ENCODE results near the gene ETFB. TPM values are rescaled to one million over a fixed set of nuclear protein-coding genes. Genes with fewer than 3 reads are reported as not detected.

Gene ETFB
- polyA plus RNA-seq, 1 of the 3 experiments (the other 2 are of a cell fraction): 169 TPM

- H3K79me2 ChIP-seq (ENCODE audit: insufficient read depth): peaks cover 6% of the 10 kb centered on the region
- H3K9me2 ChIP-seq: no peaks in the 10 kb centered on the region
- peaks cover 4 to 13% of the 10 kb centered on the region in 2 experiments; a peak in 3 of 4 replicates for H3K4me1 ChIP-seq (ENCODE audit: control insufficient read depth in 1 of 2, insufficient read depth in 2 of 2, low read depth in 1 of 2, low read length in 1 of 2)
- no peaks in the 10 kb centered on the region for H3K36me3 ChIP-seq (replicated peaks in 1 of 2; ENCODE audit: control insufficient read depth in 1 of 2, insufficient read depth in 2 of 2, low read length in 1 of 2)
- H4K20me1 ChIP-seq (ENCODE audit: insufficient read depth): no peaks in the 10 kb centered on the region
- no peak overlapping the region for H3K27ac ChIP-seq (ENCODE audit: low read depth in 2 of 2, low read length in 1 of 2)
- peaks cover 20% of the 10 kb centered on the region; the same call in 1 of the 2 replicates for H3K27me3 ChIP-seq (ENCODE audit: insufficient read depth)
- CTCF ChIA-PET: interaction anchor here (1.0 kb wide), 1 partner anchor 287 kb away, joined by 3 read pairs; no protein-coding TSS in a partner anchor
- H3K9ac ChIP-seq: no peak overlapping the region
- POLR2A ChIA-PET: no interaction called here
- TF ChIP-seq ELF1 (IDR thresholded peaks at IDR 0.05) (no peak), EP300 (IDR thresholded peaks at IDR 0.05; ENCODE audit: borderline replicate concordance in 1 of 2, low read depth in 1 of 2, low read length in 1 of 2) (no peak), MXI1 (IDR thresholded peaks at IDR 0.05; ENCODE audit: low read depth, low read length) (no peak), FOXM1 (IDR thresholded peaks at IDR 0.05; ENCODE audit: low read depth) (no peak), IRF3 (IDR thresholded peaks at IDR 0.05; ENCODE audit: low read depth, low read length) (no peak), USF2 (IDR thresholded peaks at IDR 0.05; ENCODE audit: borderline replicate concordance, low read depth, low read length) (no peak), YY1 (IDR thresholded peaks at IDR 0.05; ENCODE audit: low read depth) (no peak), RAD21 (IDR thresholded peaks at IDR 0.05; ENCODE audit: low read length) (no peak), SIN3A (IDR thresholded peaks at IDR 0.05; ENCODE audit: borderline replicate concordance, low read depth, low read length) (no peak), RFX5 (IDR thresholded peaks at IDR 0.05; ENCODE audit: low read length) (no peak), MEF2A (IDR thresholded peaks at IDR 0.05; ENCODE audit: borderline replicate concordance, low read depth) (no peak), RXRA (IDR thresholded peaks at IDR 0.05; ENCODE audit: borderline replicate concordance, low read depth) (no peak)
- no peak overlapping the region for H3K4me3 ChIP-seq (ENCODE audit: low read depth in 2 of 2, low read length in 1 of 2)
- no peak for DNase-seq
- no peaks in the 10 kb centered on the region for H3K9me3 ChIP-seq
- no peak overlapping the region for H3K4me2 ChIP-seq
- WGBS (ENCODE audit: low lambda C conversion rate): 76% methylated on average over 4 of the region's 4 CpGs
- no peak overlapping the region for H2AFZ ChIP-seq (ENCODE audit: low read depth)
- no peaks in the 10 kb centered on the region for H3F3A ChIP-seq (replicated peaks; ENCODE audit: insufficient read depth)
These were observed 4.0 kb upstream of the ETFB start for GRCh38 chr19:51370230-51370629.

GRCh38 chr19:51368366-51369282, 2.4 kb upstream of the ETFB start, which contains the start of gene CLDND2:
TSS of gene CLDND2 (minus strand) at chr19:51369003. CDS start at chr19:51368577, 426 bp downstream.
- Histone ChIP-seq H3K36me3 (replicated peaks in 1 of 2; ENCODE audit: control insufficient read depth in 1 of 2, insufficient read depth in 2 of 2, low read length in 1 of 2) (no peaks in the 10 kb centered on the region), H3K27me3 (ENCODE audit: insufficient read depth) (peaks cover 19% of the 10 kb centered on the region; the same call in 1 of the 2 replicates), H3K79me2 (ENCODE audit: insufficient read depth) (peaks cover 6% of the 10 kb centered on the region), H3K4me1 (ENCODE audit: control insufficient read depth in 1 of 2, insufficient read depth in 2 of 2, low read depth in 1 of 2, low read length in 1 of 2) (peaks cover 6 to 21% of the 10 kb centered on the region in 2 experiments; a peak in 3 of 4 replicates), H3K9me2 (no peaks in the 10 kb centered on the region), H4K20me1 (ENCODE audit: insufficient read depth) (no peaks in the 10 kb centered on the region), H3K9me3 (no peaks in the 10 kb centered on the region), H3K27ac (ENCODE audit: low read depth in 2 of 2, low read length in 1 of 2) (peak within 1 kb of the TSS; percentile 60 to 94), H3K4me3 (ENCODE audit: low read depth in 2 of 2, low read length in 1 of 2) (peak within 1 kb of the TSS; percentile 77 to 80), H3F3A (replicated peaks; ENCODE audit: insufficient read depth) (no peaks in the 10 kb centered on the region), H3K9ac (peak within 1 kb of the TSS; percentile 75), H3K4me2 (peak within 1 kb of the TSS; percentile 92), H2AFZ (ENCODE audit: low read depth) (peak within 1 kb of the TSS; percentile 73; the same call in 1 of the 2 replicates)
- TF ChIP-seq RXRA (IDR thresholded peaks at IDR 0.05; ENCODE audit: borderline replicate concordance, low read depth): no peak
- TF ChIP-seq RAD21 (IDR thresholded peaks at IDR 0.05; ENCODE audit: low read length): no peak
- no peak for TF ChIP-seq ZBTB33 (IDR thresholded peaks at IDR 0.05; ENCODE audit: borderline replicate concordance, low read depth)
- TF ChIP-seq MAX (IDR thresholded peaks at IDR 0.05; ENCODE audit: low read depth): no peak; the same call in 1 of the 2 replicates
- no peak for TF ChIP-seq IRF3 (IDR thresholded peaks at IDR 0.05; ENCODE audit: low read depth, low read length)
- TF ChIP-seq NFIC (IDR thresholded peaks at IDR 0.05; ENCODE audit: borderline replicate concordance): no peak
- TF ChIP-seq RCOR1 (IDR thresholded peaks at IDR 0.05; ENCODE audit: low read length): no peak
- TF ChIP-seq FOSL2 (IDR thresholded peaks at IDR 0.05; ENCODE audit: borderline replicate concordance, low read depth): no peak
- TF ChIP-seq FOXJ3 (CRISPR knock-in tag; IDR thresholded peaks at IDR 0.05): no peak; the same call in 1 of the 2 replicates
- no peak for TF ChIP-seq TCF12 (IDR thresholded peaks at IDR 0.05)
- no peak for TF ChIP-seq EP300 (IDR thresholded peaks at IDR 0.05; ENCODE audit: borderline replicate concordance in 1 of 2, low read depth in 1 of 2, low read length in 1 of 2)
- no peak for TF ChIP-seq ELF1 (IDR thresholded peaks at IDR 0.05)
- no peak for TF ChIP-seq MXI1 (IDR thresholded peaks at IDR 0.05; ENCODE audit: low read depth, low read length)
- DNase-seq: no peak
- POLR2A ChIA-PET: interaction anchor here (1.5 kb wide), 1 partner anchor 29 kb away, joined by 7 read pairs; no protein-coding TSS in a partner anchor
- CTCF ChIA-PET: interaction anchor here (1.3 to 1.5 kb wide), 2 partner anchors 11 to 28 kb away, joined by 3 to 5 read pairs; no protein-coding TSS in a partner anchor
- 96% methylated on average over 12 of the region's 23 CpGs for WGBS (ENCODE audit: low lambda C conversion rate)
